UCSD-AML1 (cell line): ENCODE data around the gene DPEP1.
"Not testable (repeated sequence)": the region's sequence is repeated elsewhere in the genome, so short reads cannot be mapped to it uniquely, and the experiment has no call there.

Experiments
- DNase-seq: peaks from one replicate; lab custom pipeline; 2025; ENCODE audit not compliant: unreplicated experiment; lab: John Stamatoyannopoulos, UW

The DPEP1 gene

GRCh38 chr16:89645122-89645521 lies 31.7 kb downstream of the DPEP1 start:
- DNase-seq: no peak

GRCh38 chr16:89646270-89646669 lies 32.8 kb downstream of the DPEP1 start:
- DNase-seq: no peak

GRCh38 chr16:89646906-89647305 lies 33.5 kb downstream of the DPEP1 start:
- DNase-seq: no peak

- DNase-seq: no peak
Observed at GRCh38 chr16:89651584-89651983, 38.1 kb downstream of the DPEP1 start.

GRCh38 chr16:89653656-89654295 lies 40.3 kb downstream of the DPEP1 start:
- no peak for DNase-seq

GRCh38 chr16:89655062-89655643 lies 41.7 kb downstream of the DPEP1 start:
- no peak for DNase-seq

- DNase-seq: no peak
Observed at GRCh38 chr16:89656435-89657121, 43.1 kb downstream of the DPEP1 start.

- DNase-seq: peak; percentile 89
Observed at GRCh38 chr16:89657442-89658220, 44.2 kb downstream of the DPEP1 start, which contains the start of the genes CHMP1A and SPATA33. Gene CHMP1A (minus strand): TSS chr16:89657708. CDS start chr16:89657588, 120 bp downstream. Gene SPATA33 (plus strand): TSS chr16:89657836. CDS start chr16:89657912, 76 bp downstream.

GRCh38 chr16:89658221-89658879 lies 44.9 kb downstream of the DPEP1 start:
- peak; percentile 43 for DNase-seq

GRCh38 chr16:89660146-89660545 lies 46.7 kb downstream of the DPEP1 start:
- no peak for DNase-seq

- DNase-seq: no peak
Observed at GRCh38 chr16:89661215-89661614, 47.8 kb downstream of the DPEP1 start.

GRCh38 chr16:89664238-89664637 lies 50.8 kb downstream of the DPEP1 start:
- not testable (repeated sequence) for DNase-seq

- DNase-seq: peak; percentile 23
Observed at GRCh38 chr16:89667000-89667399, 53.6 kb downstream of the DPEP1 start.

GRCh38 chr16:89667633-89668032 lies 54.2 kb downstream of the DPEP1 start:
- DNase-seq: no peak

GRCh38 chr16:89668790-89669158 lies 55.3 kb downstream of the DPEP1 start:
- DNase-seq: no peak

- DNase-seq: no peak
Observed at GRCh38 chr16:89669755-89670154, 56.3 kb downstream of the DPEP1 start.

- no peak for DNase-seq
Observed at GRCh38 chr16:89670496-89671431, 57.3 kb downstream of the DPEP1 start.

- not testable (repeated sequence) for DNase-seq
Observed at GRCh38 chr16:89671565-89671964, 58.1 kb downstream of the DPEP1 start.

- DNase-seq: no peak
Observed at GRCh38 chr16:89672177-89672941, 58.9 kb downstream of the DPEP1 start.
